ENCODE results near the gene VASH2. TPM values are rescaled to one million over a fixed set of nuclear protein-coding genes. Genes with fewer than 3 reads are reported as not detected.
A peak's percentile ranks its signal among the peaks of the same experiment; 100 is the strongest.

The VASH2 gene
- total and polyA plus RNA-seq, 2 of the 8 experiments (the other 6 are each of a cell fraction or from before 2014, with no cell fraction given), result 44.0 to 187 TPM

GRCh38 chr1:212922016-212922415 lies 28.3 kb upstream of the VASH2 start:
- Histone ChIP-seq H4K20me1 (replicated peaks in 1 of 2; ENCODE audit: control insufficient read depth in 1 of 2, insufficient read depth in 2 of 2, low read length in 2 of 2) (no peaks in the 10 kb centered on the region), H2BK120ac (replicated peaks; ENCODE audit: low read depth, low read length) (no peak overlapping the region), H2AFZ (ENCODE audit: low read length) (no peak overlapping the region), H3K18ac (ENCODE audit: extremely low read depth, low read length) (peak overlapping the region; percentile 78; the same call in 1 of the 2 replicates), H4K91ac (replicated peaks; ENCODE audit: insufficient read length, low read length) (no peak overlapping the region), H2BK20ac (ENCODE audit: low read length) (peak overlapping the region; percentile 49), H3K56ac (replicated peaks; ENCODE audit: insufficient read length, low read depth, low read length) (no peak overlapping the region), H3K79me1 (ENCODE audit: low read depth, low read length) (no peaks in the 10 kb centered on the region; the same call in 1 of the 2 replicates), H3K9ac (replicated peaks in 1 of 4; ENCODE audit: extremely low read depth in 1 of 4, low read depth in 3 of 4, low read length in 3 of 4) (no peak overlapping the region), H3K4me2 (ENCODE audit: insufficient read depth in 1 of 2, low read depth in 2 of 2, low read length in 2 of 2) (no peak overlapping the region), H3K4me3 (ENCODE audit: extremely low read depth in 1 of 4, insufficient read depth in 2 of 4, low read depth in 3 of 4, low read length in 4 of 4) (no peak overlapping the region), H2BK12ac (ENCODE audit: low read depth, low read length) (no peak overlapping the region; the same call in 1 of the 2 replicates), H4K5ac (ENCODE audit: insufficient read length, low read depth, low read length) (no peak overlapping the region), H2BK5ac (ENCODE audit: low read depth, low read length) (no peak overlapping the region; the same call in 1 of the 2 replicates), H2AK5ac (ENCODE audit: low read depth, low read length) (no peak overlapping the region), H3K4ac (replicated peaks; ENCODE audit: insufficient read length, low read depth, low read length) (no peak overlapping the region), H3K36me3 (ENCODE audit: control insufficient read depth in 2 of 4, insufficient read depth in 4 of 4, low read length in 3 of 4) (no peaks in the 10 kb centered on the region; a peak in 1 of 8 replicates), H3K4me1 (replicated peaks in 1 of 4; ENCODE audit: control insufficient read depth in 3 of 4, insufficient read depth in 4 of 4, low read length in 3 of 4) (peaks cover 0 to 4% (median 2%) of the 10 kb centered on the region in 4 experiments; a peak in 3 of 7 replicates), H4K8ac (ENCODE audit: extremely low read depth, insufficient read depth, low read length) (no peak overlapping the region), H3K23ac (ENCODE audit: insufficient read length) (no peak overlapping the region), H3K79me2 (ENCODE audit: control insufficient read depth in 1 of 2, insufficient read depth in 2 of 2, low read length in 2 of 2) (0 out of 4 replicates have a peak, but pooled peaks cover 0 to 3% of the 10 kb centered on the region in 2 experiments), H3K27me3 (replicated peaks in 1 of 4; ENCODE audit: control insufficient read depth in 3 of 4, extremely low read depth in 1 of 4, insufficient read depth in 3 of 4, low read length in 3 of 4) (no peaks in the 10 kb centered on the region), H3K27ac (ENCODE audit: low read depth, low read length) (no peak overlapping the region), H2BK15ac (ENCODE audit: low read length) (peak overlapping the region; percentile 76; the same call in 1 of the 2 replicates), H3K23me2 (ENCODE audit: low read depth, low read length) (peaks cover under 1% of the 10 kb centered on the region), H3K14ac (ENCODE audit: insufficient read length) (no peak overlapping the region), H3K9me3 (ENCODE audit: insufficient read depth in 2 of 2, low read depth in 1 of 2, low read length in 1 of 2) (no peaks in the 10 kb centered on the region)
- CTCF ChIA-PET (ENCODE audit: partially characterized antibody), result interaction anchor here (0.7 to 5.9 kb wide), 14 partner anchors 16 to 83 kb away, joined by 3 to 29 read pairs (median 6); partner anchors contain the start of gene VASH2
- 90% methylated on average over 5 of the region's 5 CpGs; no CpG with 5 or more reads in 1 of the 2 experiments for WGBS, 2 experiments (ENCODE audit: extremely low coverage in 1 of 2, insufficient coverage in 1 of 2, insufficient read length in 1 of 2, insufficient replicate concordance in 2 of 2, low coverage in 1 of 2, low lambda C conversion rate in 2 of 2, missing lambda C conversion rate in 1 of 2)
- TF ChIP-seq NANOG (IDR thresholded peaks at IDR 0.05; ENCODE audit: insufficient read depth, low read depth, low read length, poor library complexity, severe bottlenecking) (no peak), SIN3A (conservative IDR thresholded peaks at IDR 0.05 in 1 of 2, IDR thresholded peaks at IDR 0.05 in 1 of 2; ENCODE audit: low read depth in 1 of 2, low read length in 2 of 2) (no peak), RAD21 (IDR thresholded peaks at IDR 0.05 in 1 of 2, conservative IDR thresholded peaks at IDR 0.05 in 1 of 2; ENCODE audit: low read depth in 2 of 2, low read length in 2 of 2) (no peak), GABPA (IDR thresholded peaks at IDR 0.05; ENCODE audit: borderline replicate concordance, insufficient read depth, low read length) (no peak), CTBP2 (IDR thresholded peaks at IDR 0.05; ENCODE audit: borderline replicate concordance, insufficient read depth, insufficient read length, low read length) (no peak), ZNF274 (IDR thresholded peaks at IDR 0.05; ENCODE audit: borderline replicate concordance, extremely low read depth, low read length) (no peak), CHD1 (IDR thresholded peaks at IDR 0.05; ENCODE audit: low read depth, low read length) (no peak)
- POLR2A ChIA-PET (ENCODE audit: partially characterized antibody), result interaction anchor here (0.9 to 5.8 kb wide), 10 partner anchors 9 to 65 kb away, joined by 3 to 40 read pairs (median 4); partner anchors contain the start of gene VASH2
- peak in 1 of 2 experiments; percentile 31 for DNase-seq (ENCODE audit: low read depth in 1 of 2, low spot score in 2 of 2)
- FAIRE-seq, result no peak
